WTC11 (cell line): Measurements from ENCODE around the gene PRKCZ. TPM values are rescaled to one million over a fixed set of nuclear protein-coding genes. Genes with fewer than 3 reads are reported as not detected.

ENCODE experiments used
- ATAC-seq: fragments of 200-7000 bp; cut with Tn5 transposase; 2 replicates; pipeline ENCODE4 v1.10.0; 2021; ENCODE audit warnings: mild to moderate bottlenecking, moderate library complexity
- CTCF ChIA-PET: fragments of 300-600 bp; sonication (Branson Sonifier 250); formaldehyde crosslinking; loops from one replicate; lab custom pipeline; 2021; ENCODE audit warnings: antibody characterized with exemption; lab: Charles Lee
- POLR2A ChIA-PET: fragments of 350-600 bp; sonication (Branson Sonifier 250); formaldehyde crosslinking; loops from one replicate; lab custom pipeline; 2021; ENCODE audit warnings: antibody characterized with exemption; lab: Charles Lee
- DNase-seq: peaks from one replicate; pipeline ENCODE4 v3.0.0; 2021; ENCODE audit warnings: low spot score
- H3K27ac Mint-ChIP-seq: 2 replicates; pipeline ENCODE4 v1.8.0; 2021; ENCODE audit warnings: mixed read lengths
- H3K27me3 Mint-ChIP-seq: 2 replicates; pipeline ENCODE4 v1.8.0; 2021; ENCODE audit warnings: low read depth, mild to moderate bottlenecking, moderate library complexity, mixed read lengths
- H3K36me3 Mint-ChIP-seq: 2 replicates; pipeline ENCODE4 v1.8.0; 2021; ENCODE audit warnings: mixed read lengths
- H3K4me1 Mint-ChIP-seq: 2 replicates; pipeline ENCODE4 v1.8.0; 2022; ENCODE audit warnings: mixed read lengths
- H3K4me3 Mint-ChIP-seq: 2 replicates; pipeline ENCODE4 v1.8.0; 2021; ENCODE audit warnings: mild to moderate bottlenecking, moderate library complexity, mixed read lengths
- H3K9me3 Mint-ChIP-seq: 2 replicates; pipeline ENCODE4 v1.8.0; 2021; ENCODE audit warnings: mixed read lengths
- ATF1 ChIP-seq: sonication (generic); formaldehyde crosslinking; IDR thresholded peaks from 2 replicates; pipeline ENCODE4 v1.8.1; 2023; ENCODE audit warnings: mild to moderate bottlenecking, moderate library complexity, missing genetic modification reagents
- CBFB ChIP-seq: sonication (generic); formaldehyde crosslinking; IDR thresholded peaks from 2 replicates; pipeline ENCODE4 v1.8.1; 2022; ENCODE audit warnings: mild to moderate bottlenecking, low read depth, missing genetic modification reagents
- CREB1 ChIP-seq: sonication (generic); formaldehyde crosslinking; IDR thresholded peaks from 2 replicates; pipeline ENCODE4 v1.8.0; 2023; ENCODE audit warnings: mild to moderate bottlenecking, missing genetic modification reagents
- GABPB1 ChIP-seq: sonication (generic); formaldehyde crosslinking; IDR thresholded peaks from 2 replicates; pipeline ENCODE4 v1.8.1; 2023; ENCODE audit warnings: mild to moderate bottlenecking, missing genetic modification reagents
- NR2C2 ChIP-seq: sonication (generic); formaldehyde crosslinking; IDR thresholded peaks from 2 replicates; pipeline ENCODE4 v1.8.0; 2022; ENCODE audit warnings: mild to moderate bottlenecking, missing genetic modification reagents
- OVOL2 ChIP-seq: fragments of 250-450 bp; sonication (Bioruptor Pico); IDR thresholded peaks from 2 replicates; pipeline ENCODE4 v1.9.0; 2021; ENCODE audit warnings: mild to moderate bottlenecking, borderline replicate concordance
- RELA ChIP-seq: sonication (generic); formaldehyde crosslinking; IDR thresholded peaks from 2 replicates; pipeline ENCODE4 v1.8.1; 2022; ENCODE audit warnings: missing genetic modification reagents, mild to moderate bottlenecking, borderline replicate concordance
- ZBTB21 ChIP-seq: sonication (generic); formaldehyde crosslinking; IDR thresholded peaks from 2 replicates; pipeline ENCODE4 v1.8.1; 2023; ENCODE audit warnings: mild to moderate bottlenecking, missing genetic modification reagents, borderline replicate concordance
- ZNF138 ChIP-seq: sonication (generic); formaldehyde crosslinking; conservative IDR thresholded peaks from 2 replicates; pipeline ENCODE4 v1.8.1; 2022; ENCODE audit warnings: mild to moderate bottlenecking, moderate library complexity, missing genetic modification reagents
- ZNF232 ChIP-seq: sonication (generic); formaldehyde crosslinking; IDR thresholded peaks from 2 replicates; pipeline ENCODE4 v1.8.0; 2022; ENCODE audit warnings: mild to moderate bottlenecking, missing genetic modification reagents
- ZNF317 ChIP-seq: sonication (generic); formaldehyde crosslinking; IDR thresholded peaks from 2 replicates; pipeline ENCODE4 v1.8.1; 2023; ENCODE audit warnings: low read depth, mild to moderate bottlenecking, moderate library complexity, missing genetic modification reagents, borderline replicate concordance
- ZNF671 ChIP-seq: fragments of 250-450 bp; sonication (Bioruptor Pico); IDR thresholded peaks from 2 replicates; pipeline ENCODE4 v1.8.0; 2021; ENCODE audit warnings: mild to moderate bottlenecking
- total RNA-seq: library from RNA; stranded (reverse); gene quantifications from 3 replicates; pipeline ENCODE4 v1.2.3, GENCODE V29; 2021
- TF ChIP-seq, protein P1 (sequence below): sonication (generic); formaldehyde crosslinking; IDR thresholded peaks from 2 replicates; pipeline ENCODE4 v1.8.1; 2023; ENCODE audit warnings: mild to moderate bottlenecking, missing genetic modification reagents
- TF ChIP-seq, protein P2 (sequence below): sonication (generic); formaldehyde crosslinking; conservative IDR thresholded peaks from 2 replicates; pipeline ENCODE4 v1.8.1; 2023; ENCODE audit warnings: mild to moderate bottlenecking, low read depth, missing genetic modification reagents, moderate library complexity

Gene PRKCZ
- total RNA-seq, 1 experiment from 2014 or later, result 52.5 TPM

DNA sequence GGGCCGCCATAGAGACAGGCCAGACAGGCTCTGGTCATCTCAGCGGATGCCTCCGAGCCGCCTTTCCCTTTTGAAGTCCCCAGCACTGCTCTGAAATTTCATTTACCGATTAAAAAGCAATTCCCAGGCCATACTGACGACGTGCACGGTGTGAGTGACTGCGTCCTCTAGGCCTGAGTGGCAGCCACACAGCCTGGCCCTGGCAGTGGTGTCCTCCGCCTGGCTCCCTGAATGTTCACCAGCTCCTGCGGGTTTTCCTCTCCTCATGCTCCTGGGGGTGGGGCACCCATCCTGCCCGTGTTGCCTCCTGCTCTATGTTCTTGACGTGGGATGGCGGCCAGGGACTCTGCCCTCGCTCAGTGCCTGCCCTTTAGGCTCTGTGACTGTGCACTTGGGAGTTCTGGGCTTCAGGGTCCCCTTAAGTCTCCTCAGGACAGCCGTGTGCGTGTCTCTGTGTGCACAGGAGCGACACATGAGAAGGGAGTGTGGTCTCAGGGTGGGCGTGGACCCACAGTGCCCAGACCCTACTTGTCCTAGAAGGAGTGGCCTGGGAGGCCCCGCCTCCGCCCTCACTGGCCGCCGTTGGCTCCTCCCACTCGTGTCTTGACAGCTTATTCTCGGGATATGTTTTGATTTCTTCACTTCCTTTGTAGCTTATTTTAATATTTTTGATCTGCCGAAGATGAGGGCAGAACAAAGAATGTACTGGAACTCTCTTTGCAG, 181.5 kb downstream of the PRKCZ start (continued):
- no peak for TF ChIP-seq RELA
- TF ChIP-seq, protein P1, sequence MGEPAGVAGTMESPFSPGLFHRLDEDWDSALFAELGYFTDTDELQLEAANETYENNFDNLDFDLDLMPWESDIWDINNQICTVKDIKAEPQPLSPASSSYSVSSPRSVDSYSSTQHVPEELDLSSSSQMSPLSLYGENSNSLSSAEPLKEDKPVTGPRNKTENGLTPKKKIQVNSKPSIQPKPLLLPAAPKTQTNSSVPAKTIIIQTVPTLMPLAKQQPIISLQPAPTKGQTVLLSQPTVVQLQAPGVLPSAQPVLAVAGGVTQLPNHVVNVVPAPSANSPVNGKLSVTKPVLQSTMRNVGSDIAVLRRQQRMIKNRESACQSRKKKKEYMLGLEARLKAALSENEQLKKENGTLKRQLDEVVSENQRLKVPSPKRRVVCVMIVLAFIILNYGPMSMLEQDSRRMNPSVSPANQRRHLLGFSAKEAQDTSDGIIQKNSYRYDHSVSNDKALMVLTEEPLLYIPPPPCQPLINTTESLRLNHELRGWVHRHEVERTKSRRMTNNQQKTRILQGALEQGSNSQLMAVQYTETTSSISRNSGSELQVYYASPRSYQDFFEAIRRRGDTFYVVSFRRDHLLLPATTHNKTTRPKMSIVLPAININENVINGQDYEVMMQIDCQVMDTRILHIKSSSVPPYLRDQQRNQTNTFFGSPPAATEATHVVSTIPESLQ (CRISPR knock-in tag), result no peak
- TF ChIP-seq ZNF671 (CRISPR knock-in tag), result no peak
- TF ChIP-seq, all 79 proteins: peak for 0

DNA sequence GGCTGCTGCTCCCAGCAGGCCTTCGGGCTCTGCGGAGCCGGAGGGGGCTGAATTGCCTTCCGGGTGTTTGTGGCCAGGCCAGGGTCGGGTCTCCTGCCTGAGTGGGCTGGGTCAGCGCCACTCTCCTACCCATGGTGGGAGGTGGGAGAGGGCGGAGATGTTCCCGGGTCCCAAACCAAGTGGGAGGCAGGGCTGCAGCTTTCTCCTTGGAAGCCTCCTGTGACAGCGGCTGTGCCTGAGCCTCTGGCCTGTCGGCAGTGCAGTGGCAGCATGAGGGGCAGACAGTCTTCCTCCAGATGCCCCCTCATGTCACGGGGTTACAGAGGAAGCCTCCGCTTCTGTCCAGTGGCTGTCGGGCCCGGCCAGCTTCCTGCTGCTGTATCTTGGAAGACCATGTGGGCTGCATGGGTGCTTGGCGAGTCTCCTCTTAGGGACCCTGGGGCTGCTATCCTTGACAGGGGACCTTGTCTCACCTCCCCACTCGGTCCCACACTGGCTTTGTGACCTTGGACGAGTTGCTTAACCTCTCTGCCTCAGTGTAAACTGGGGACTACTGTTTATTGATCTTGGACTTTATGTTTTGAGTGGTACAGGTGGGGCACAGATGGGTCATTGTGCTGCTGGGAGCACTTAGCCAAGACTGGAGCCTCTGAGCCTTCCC, 182.2 kb downstream of the PRKCZ start:
- peak overlapping the region; percentile 96 for H3K4me3 Mint-ChIP-seq
- POLR2A ChIA-PET, result interaction anchor here (1.0 kb wide), 1 partner anchor 39 kb away, joined by 3 read pairs; no protein-coding TSS in a partner anchor
- no peak for DNase-seq
- no peaks in the 10 kb centered on the region for H3K27me3 Mint-ChIP-seq
- ATAC-seq, result no peak
- no peaks in the 10 kb centered on the region for H3K36me3 Mint-ChIP-seq
- CTCF ChIA-PET, result interaction anchor here (1.0 to 5.1 kb wide), 5 partner anchors 16 to 149 kb away, joined by 3 to 28 read pairs (median 10); partner anchors contain the start of gene FAAP20
- TF ChIP-seq GABPB1 (CRISPR knock-in tag) (peak; percentile 70), CREB1 (CRISPR knock-in tag) (no peak)
- TF ChIP-seq, protein P2, sequence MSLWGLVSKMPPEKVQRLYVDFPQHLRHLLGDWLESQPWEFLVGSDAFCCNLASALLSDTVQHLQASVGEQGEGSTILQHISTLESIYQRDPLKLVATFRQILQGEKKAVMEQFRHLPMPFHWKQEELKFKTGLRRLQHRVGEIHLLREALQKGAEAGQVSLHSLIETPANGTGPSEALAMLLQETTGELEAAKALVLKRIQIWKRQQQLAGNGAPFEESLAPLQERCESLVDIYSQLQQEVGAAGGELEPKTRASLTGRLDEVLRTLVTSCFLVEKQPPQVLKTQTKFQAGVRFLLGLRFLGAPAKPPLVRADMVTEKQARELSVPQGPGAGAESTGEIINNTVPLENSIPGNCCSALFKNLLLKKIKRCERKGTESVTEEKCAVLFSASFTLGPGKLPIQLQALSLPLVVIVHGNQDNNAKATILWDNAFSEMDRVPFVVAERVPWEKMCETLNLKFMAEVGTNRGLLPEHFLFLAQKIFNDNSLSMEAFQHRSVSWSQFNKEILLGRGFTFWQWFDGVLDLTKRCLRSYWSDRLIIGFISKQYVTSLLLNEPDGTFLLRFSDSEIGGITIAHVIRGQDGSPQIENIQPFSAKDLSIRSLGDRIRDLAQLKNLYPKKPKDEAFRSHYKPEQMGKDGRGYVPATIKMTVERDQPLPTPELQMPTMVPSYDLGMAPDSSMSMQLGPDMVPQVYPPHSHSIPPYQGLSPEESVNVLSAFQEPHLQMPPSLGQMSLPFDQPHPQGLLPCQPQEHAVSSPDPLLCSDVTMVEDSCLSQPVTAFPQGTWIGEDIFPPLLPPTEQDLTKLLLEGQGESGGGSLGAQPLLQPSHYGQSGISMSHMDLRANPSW (CRISPR knock-in tag), result no peak
- peak overlapping the region; percentile 95 for H3K27ac Mint-ChIP-seq
- peaks cover 58% of the 10 kb centered on the region for H3K4me1 Mint-ChIP-seq
- no peaks in the 10 kb centered on the region for H3K9me3 Mint-ChIP-seq

DNA sequence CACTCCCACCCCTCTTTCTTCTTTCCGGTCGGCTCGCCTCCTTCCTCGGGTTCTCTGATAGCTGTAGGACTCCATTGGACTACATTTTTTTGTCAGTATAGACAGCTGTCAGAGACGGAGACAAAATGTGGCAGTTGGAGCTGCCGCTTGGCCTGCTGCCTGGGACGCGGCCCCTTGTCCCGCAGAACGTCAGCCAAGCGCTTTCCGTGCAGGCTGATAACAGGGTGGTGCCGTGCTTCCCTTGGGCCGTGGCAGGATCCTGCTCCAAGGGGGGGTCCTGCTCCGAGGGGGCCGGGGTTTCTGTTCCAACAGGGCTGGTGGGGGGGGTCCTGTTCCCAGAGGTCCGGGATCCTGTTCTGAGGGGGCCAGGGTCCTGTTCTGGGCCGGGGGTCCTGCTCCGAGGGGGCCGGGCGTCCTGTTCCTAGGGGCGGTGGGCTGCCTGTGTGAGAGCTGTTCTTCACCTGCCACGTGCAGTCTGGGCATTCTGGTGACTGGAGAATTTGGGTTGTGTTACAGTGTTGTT, 182.8 kb downstream of the PRKCZ start:
- Mint-ChIP-seq H3K27me3 (no peaks in the 10 kb centered on the region), H3K4me3 (no peak overlapping the region), H3K27ac (peak overlapping the region; percentile 80), H3K36me3 (no peaks in the 10 kb centered on the region), H3K9me3 (no peaks in the 10 kb centered on the region), H3K4me1 (peaks cover 62% of the 10 kb centered on the region)
- CTCF ChIA-PET, result interaction anchor here (1.1 to 2.6 kb wide), 4 partner anchors 15 to 79 kb away, joined by 3 to 14 read pairs (median 4); partner anchors contain the start of gene FAAP20
- POLR2A ChIA-PET, result no interaction called here
- DNase-seq, result no peak
- ATAC-seq, result no peak
- TF ChIP-seq CBFB, result no peak
- no peak for TF ChIP-seq ZNF232 (CRISPR knock-in tag)
- no peak for TF ChIP-seq ATF1
- TF ChIP-seq GABPB1 (CRISPR knock-in tag), result peak; percentile 0; the same call in 1 of the 2 replicates
- TF ChIP-seq ZNF317 (CRISPR knock-in tag), result no peak
- TF ChIP-seq ZBTB21 (CRISPR knock-in tag), result no peak

DNA sequence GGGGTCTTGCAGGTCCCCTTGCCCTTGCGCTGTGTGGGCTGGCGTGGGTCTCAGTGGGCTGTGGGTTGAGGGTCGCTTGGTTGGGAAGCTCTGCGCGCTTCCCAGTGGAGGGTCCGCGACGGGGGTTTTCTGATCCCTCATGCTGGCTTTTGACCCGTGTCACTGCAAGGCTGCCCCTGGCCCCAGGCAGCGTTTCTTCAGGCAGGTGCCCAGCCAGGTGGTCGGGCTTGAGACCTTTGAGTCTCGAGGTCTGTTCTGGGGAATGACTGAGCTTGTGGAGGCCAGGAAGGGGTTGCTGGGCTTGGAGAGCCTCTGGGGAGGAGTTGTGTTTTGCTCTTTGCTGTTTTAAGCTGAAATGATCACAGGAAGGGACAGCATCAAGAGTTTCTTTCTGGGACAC, 183.3 kb downstream of the PRKCZ start:
- H3K4me3 Mint-ChIP-seq, result no peak overlapping the region
- H3K27ac Mint-ChIP-seq, result peak overlapping the region; percentile 80
- H3K4me1 Mint-ChIP-seq, result peaks cover 62% of the 10 kb centered on the region
- no peak for DNase-seq
- ATAC-seq, result no peak
- no peaks in the 10 kb centered on the region for H3K9me3 Mint-ChIP-seq
- ChIA-PET CTCF (interaction anchor here (1.1 to 2.6 kb wide), 5 partner anchors 15 to 82 kb away, joined by 3 to 14 read pairs (median 5); partner anchors contain the start of gene FAAP20), POLR2A (no interaction called here)
- no peaks in the 10 kb centered on the region for H3K27me3 Mint-ChIP-seq
- H3K36me3 Mint-ChIP-seq, result no peaks in the 10 kb centered on the region
- TF ChIP-seq NR2C2 (CRISPR knock-in tag) (no peak), ZNF138 (CRISPR knock-in tag) (no peak), OVOL2 (CRISPR knock-in tag) (no peak)
